Gastroesophageal sphincter (tissue), 3 donors: ENCODE results near the gene EP300.

ENCODE experiments used
- CTCF ChIP-seq, 4 experiments: fragments of 200-600 bp in 2 of 4; fragments of 450-650 bp in 2 of 4; sonication (generic) in 1 of 4; IDR thresholded peaks; one replicate each; pipeline ENCODE4 v1.5.1; 2017 to 2019; ENCODE audit warnings: antibody characterized with exemption in 4 of 4, mild to moderate bottlenecking in 2 of 4, moderate library complexity in 2 of 4
- EP300 ChIP-seq: sonication (generic); formaldehyde crosslinking; IDR thresholded peaks from one replicate; pipeline ENCODE4 v1.6.1; 2017; ENCODE audit warnings: antibody characterized with exemption, mild to moderate bottlenecking

- TF ChIP-seq CTCF (IDR thresholded peaks at IDR 0.05) (no peak), EP300 (no peak)
These were observed 130.6 kb downstream of the EP300 start for GRCh38 chr22:41222846-41223507.
